ENCODE results near the gene PLD1.

- no peak for TF ChIP-seq MAX (IDR thresholded peaks at IDR 0.05)
- no peak for TF ChIP-seq CTCF (IDR thresholded peaks at IDR 0.05; ENCODE audit: low read depth, low read length, missing input control)
Measured at GRCh38 chr3:171763392-171763791, 46.9 kb downstream of the PLD1 start.
